ENCODE measurements around the gene EBI3. TPM values are rescaled to one million over a fixed set of nuclear protein-coding genes. Genes with fewer than 3 reads are reported as not detected.
A peak's percentile ranks its signal among the peaks of the same experiment; 100 is the strongest.

The EBI3 gene
- polyA plus RNA-seq, 1 of the 3 experiments (the other 2 are of a cell fraction): 3.7 TPM

DNA sequence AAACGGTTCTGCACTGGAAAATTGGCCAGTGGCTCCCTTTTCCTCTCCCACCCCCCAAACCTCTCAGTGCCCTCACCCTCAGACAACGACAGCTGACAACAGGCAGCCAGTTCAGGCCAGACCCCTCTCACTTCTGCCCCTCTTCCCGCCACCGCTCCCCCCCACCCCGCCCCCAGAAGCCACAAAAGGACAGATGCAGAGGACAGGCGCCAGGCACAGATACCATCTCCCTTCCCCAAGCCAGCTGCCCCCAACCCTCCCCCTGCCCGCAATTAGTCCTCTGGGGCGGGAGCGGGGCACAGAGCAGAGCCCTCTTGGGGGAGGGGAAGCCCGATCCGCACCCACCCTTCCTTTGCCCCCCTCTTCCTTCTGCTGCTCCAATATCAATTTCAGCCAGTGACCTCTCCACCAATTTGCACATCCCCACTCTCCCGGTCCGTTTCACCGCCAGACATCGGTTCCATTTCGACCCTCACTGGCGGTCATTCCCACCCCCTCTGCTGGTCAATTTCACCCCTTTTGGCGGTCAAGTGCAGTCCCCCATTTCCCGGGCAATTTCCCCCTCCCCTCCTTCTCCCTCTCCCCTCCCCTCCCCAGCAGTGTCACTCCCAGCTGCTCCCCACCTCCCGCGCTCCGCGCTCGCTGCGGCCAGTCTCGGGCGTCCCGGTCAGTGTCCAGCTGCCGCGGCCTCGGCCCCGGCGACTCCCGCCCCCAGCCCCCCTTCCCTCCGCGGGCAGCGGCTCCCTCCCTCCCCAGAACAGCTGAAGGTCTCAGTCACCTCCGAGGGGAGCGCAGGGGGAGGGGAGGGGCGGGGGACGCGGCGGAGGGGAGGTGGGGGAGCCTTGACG lies 49.3 kb downstream of the EBI3 start, which contains the start of gene SHD (continued):
- TF ChIP-seq, protein P1, sequence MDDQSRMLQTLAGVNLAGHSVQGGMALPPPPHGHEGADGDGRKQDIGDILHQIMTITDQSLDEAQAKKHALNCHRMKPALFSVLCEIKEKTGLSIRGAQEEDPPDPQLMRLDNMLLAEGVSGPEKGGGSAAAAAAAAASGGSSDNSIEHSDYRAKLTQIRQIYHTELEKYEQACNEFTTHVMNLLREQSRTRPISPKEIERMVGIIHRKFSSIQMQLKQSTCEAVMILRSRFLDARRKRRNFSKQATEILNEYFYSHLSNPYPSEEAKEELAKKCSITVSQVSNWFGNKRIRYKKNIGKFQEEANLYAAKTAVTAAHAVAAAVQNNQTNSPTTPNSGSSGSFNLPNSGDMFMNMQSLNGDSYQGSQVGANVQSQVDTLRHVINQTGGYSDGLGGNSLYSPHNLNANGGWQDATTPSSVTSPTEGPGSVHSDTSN (IDR thresholded peaks at IDR 0.05): no peak
- TF ChIP-seq RXRA (IDR thresholded peaks at IDR 0.05; ENCODE audit: borderline replicate concordance, low read depth) (no peak), TCF12 (IDR thresholded peaks at IDR 0.05) (peak; percentile 5; the same call in 1 of the 2 replicates), YY1 (IDR thresholded peaks at IDR 0.05; ENCODE audit: low read depth) (no peak)
- TF ChIP-seq, protein P2, sequence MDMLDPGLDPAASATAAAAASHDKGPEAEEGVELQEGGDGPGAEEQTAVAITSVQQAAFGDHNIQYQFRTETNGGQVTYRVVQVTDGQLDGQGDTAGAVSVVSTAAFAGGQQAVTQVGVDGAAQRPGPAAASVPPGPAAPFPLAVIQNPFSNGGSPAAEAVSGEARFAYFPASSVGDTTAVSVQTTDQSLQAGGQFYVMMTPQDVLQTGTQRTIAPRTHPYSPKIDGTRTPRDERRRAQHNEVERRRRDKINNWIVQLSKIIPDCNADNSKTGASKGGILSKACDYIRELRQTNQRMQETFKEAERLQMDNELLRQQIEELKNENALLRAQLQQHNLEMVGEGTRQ (IDR thresholded peaks at IDR 0.05; ENCODE audit: borderline replicate concordance, low read depth, low read length): no peak
- TF ChIP-seq, protein P3, sequence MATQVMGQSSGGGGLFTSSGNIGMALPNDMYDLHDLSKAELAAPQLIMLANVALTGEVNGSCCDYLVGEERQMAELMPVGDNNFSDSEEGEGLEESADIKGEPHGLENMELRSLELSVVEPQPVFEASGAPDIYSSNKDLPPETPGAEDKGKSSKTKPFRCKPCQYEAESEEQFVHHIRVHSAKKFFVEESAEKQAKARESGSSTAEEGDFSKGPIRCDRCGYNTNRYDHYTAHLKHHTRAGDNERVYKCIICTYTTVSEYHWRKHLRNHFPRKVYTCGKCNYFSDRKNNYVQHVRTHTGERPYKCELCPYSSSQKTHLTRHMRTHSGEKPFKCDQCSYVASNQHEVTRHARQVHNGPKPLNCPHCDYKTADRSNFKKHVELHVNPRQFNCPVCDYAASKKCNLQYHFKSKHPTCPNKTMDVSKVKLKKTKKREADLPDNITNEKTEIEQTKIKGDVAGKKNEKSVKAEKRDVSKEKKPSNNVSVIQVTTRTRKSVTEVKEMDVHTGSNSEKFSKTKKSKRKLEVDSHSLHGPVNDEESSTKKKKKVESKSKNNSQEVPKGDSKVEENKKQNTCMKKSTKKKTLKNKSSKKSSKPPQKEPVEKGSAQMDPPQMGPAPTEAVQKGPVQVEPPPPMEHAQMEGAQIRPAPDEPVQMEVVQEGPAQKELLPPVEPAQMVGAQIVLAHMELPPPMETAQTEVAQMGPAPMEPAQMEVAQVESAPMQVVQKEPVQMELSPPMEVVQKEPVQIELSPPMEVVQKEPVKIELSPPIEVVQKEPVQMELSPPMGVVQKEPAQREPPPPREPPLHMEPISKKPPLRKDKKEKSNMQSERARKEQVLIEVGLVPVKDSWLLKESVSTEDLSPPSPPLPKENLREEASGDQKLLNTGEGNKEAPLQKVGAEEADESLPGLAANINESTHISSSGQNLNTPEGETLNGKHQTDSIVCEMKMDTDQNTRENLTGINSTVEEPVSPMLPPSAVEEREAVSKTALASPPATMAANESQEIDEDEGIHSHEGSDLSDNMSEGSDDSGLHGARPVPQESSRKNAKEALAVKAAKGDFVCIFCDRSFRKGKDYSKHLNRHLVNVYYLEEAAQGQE (IDR thresholded peaks at IDR 0.05; ENCODE audit: low read depth, low read length): no peak

DNA sequence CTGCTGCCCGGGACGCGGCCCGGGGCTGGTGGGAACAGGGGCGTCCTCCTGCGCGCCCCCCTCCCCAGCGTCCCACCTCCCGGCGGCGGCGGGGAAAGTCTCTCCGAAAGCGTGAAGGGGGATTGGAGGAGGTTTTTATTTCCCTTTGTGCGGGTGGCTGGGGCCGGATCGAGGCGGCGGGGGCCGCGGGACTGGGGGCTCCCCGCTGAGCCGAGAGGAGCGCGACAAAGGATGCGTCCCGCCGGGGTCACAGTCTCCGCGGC lies 49.9 kb downstream of the EBI3 start:
- ChIA-PET CTCF (interaction anchor here (0.5 to 7.0 kb wide), 7 partner anchors 10 to 1509 kb away, joined by 3 to 60 read pairs (median 3); partner anchors contain the start of gene MPND), POLR2A (interaction anchor here (1.0 to 3.3 kb wide), 3 partner anchors 29 to 64 kb away, joined by 3 to 32 read pairs (median 4); partner anchors contain the start of genes MPND and YJU2)
- TF ChIP-seq, protein P4, sequence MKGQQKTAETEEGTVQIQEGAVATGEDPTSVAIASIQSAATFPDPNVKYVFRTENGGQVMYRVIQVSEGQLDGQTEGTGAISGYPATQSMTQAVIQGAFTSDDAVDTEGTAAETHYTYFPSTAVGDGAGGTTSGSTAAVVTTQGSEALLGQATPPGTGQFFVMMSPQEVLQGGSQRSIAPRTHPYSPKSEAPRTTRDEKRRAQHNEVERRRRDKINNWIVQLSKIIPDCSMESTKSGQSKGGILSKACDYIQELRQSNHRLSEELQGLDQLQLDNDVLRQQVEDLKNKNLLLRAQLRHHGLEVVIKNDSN (IDR thresholded peaks at IDR 0.05; ENCODE audit: borderline replicate concordance, low read depth): no peak
- TF ChIP-seq ELF1 (IDR thresholded peaks at IDR 0.05) (no peak), FOSL2 (IDR thresholded peaks at IDR 0.05; ENCODE audit: borderline replicate concordance, low read depth) (no peak), SIN3A (IDR thresholded peaks at IDR 0.05; ENCODE audit: borderline replicate concordance, low read depth, low read length) (no peak), NFIC (IDR thresholded peaks at IDR 0.05; ENCODE audit: borderline replicate concordance) (no peak), RAD21 (IDR thresholded peaks at IDR 0.05; ENCODE audit: low read length) (no peak), EP300 (IDR thresholded peaks at IDR 0.05; ENCODE audit: borderline replicate concordance in 1 of 2, low read depth in 1 of 2, low read length in 1 of 2) (no peak), JUND (IDR thresholded peaks at IDR 0.05) (no peak), TEAD4 (IDR thresholded peaks at IDR 0.05; ENCODE audit: borderline replicate concordance, insufficient read depth) (no peak), RCOR1 (IDR thresholded peaks at IDR 0.05; ENCODE audit: low read length) (no peak), GABPA (IDR thresholded peaks at IDR 0.05; ENCODE audit: low read depth) (no peak), GATA2 (CRISPR knock-in tag; IDR thresholded peaks at IDR 0.05) (no peak), EZH2phosphoT487 (IDR thresholded peaks at IDR 0.05; ENCODE audit: borderline replicate concordance, low read depth) (no peak)
- TF ChIP-seq, protein P1 (IDR thresholded peaks at IDR 0.05): no peak
- TF ChIP-seq, protein P5, sequence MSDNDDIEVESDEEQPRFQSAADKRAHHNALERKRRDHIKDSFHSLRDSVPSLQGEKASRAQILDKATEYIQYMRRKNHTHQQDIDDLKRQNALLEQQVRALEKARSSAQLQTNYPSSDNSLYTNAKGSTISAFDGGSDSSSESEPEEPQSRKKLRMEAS (IDR thresholded peaks at IDR 0.05; ENCODE audit: low read depth): no peak
- TF ChIP-seq, protein P2 (IDR thresholded peaks at IDR 0.05; ENCODE audit: borderline replicate concordance, low read depth, low read length): no peak

More for the DNA sequence above, 49.9 kb downstream of the EBI3 start:
- Histone ChIP-seq H3F3A (replicated peaks; ENCODE audit: insufficient read depth) (no peaks in the 10 kb centered on the region), H4K20me1 (ENCODE audit: insufficient read depth) (no peaks in the 10 kb centered on the region), H3K27me3 (ENCODE audit: insufficient read depth) (peaks cover 12% of the 10 kb centered on the region), H2AFZ (ENCODE audit: low read depth) (no peak overlapping the region), H3K4me3 (ENCODE audit: low read depth in 2 of 2, low read length in 1 of 2) (peak overlapping the region; percentile 49 to 50; a peak in 3 of 4 replicates), H3K4me1 (ENCODE audit: control insufficient read depth in 1 of 2, insufficient read depth in 2 of 2, low read depth in 1 of 2, low read length in 1 of 2) (peaks cover 0 to 12% of the 10 kb centered on the region in 2 experiments; a peak in 1 of 4 replicates), H3K36me3 (replicated peaks in 1 of 2; ENCODE audit: control insufficient read depth in 1 of 2, insufficient read depth in 2 of 2, low read length in 1 of 2) (no peaks in the 10 kb centered on the region), H3K9me2 (no peaks in the 10 kb centered on the region), H3K27ac (ENCODE audit: low read depth in 2 of 2, low read length in 1 of 2) (peak overlapping the region in 1 of 2 experiments; percentile 99; a peak in 2 of 4 replicates), H3K79me2 (ENCODE audit: insufficient read depth) (no peaks in the 10 kb centered on the region), H3K9me3 (no peaks in the 10 kb centered on the region), H3K9ac (no peak overlapping the region), H3K4me2 (peak overlapping the region; percentile 69; the same call in 1 of the 2 replicates)
- no peak for DNase-seq
- WGBS (ENCODE audit: low lambda C conversion rate): 0% methylated on average over 6 of the region's 30 CpGs

Data from SK-N-SH (cell line).